Measurements from ENCODE around the gene SLC2A6. TPM values are rescaled to one million over a fixed set of nuclear protein-coding genes. Genes with fewer than 3 reads are reported as not detected.

Gene SLC2A6
- total and polyA plus RNA-seq, 10 of the 15 experiments (the other 5 are each of a cell fraction or from before 2014, with no cell fraction given) = 1.1 to 37.9 (median 18.3) TPM

DNA sequence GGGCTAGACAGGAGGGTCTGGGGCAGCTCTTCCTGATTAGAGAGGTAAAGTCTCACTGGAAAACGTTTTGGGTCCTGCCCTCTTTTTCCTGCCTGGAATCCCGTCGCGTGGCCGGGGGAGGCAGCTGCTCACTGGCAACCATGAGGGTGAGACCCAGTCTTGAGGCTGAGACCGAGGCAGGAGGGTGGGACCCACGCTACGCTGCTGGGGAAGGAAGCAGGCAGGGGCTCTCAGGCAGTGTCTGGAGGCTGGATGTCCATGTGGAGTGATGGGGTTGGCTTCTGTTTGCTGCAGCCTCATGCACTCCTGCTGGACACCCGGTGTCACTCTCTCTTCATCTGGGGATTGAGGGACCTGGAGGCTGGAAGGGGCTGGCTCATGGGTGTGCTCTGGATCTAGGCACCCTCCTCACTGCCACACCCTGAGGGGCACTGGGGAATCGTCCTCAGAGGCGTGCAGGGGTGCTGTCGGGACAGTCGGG is 11.3 kb upstream of the SLC2A6 start:
- ChIA-PET SMC1A (ENCODE audit: uncharacterized antibody, unreplicated experiment) (no interaction called here), POLR2A (interaction anchor here (0.6 kb wide), 1 partner anchor 698 kb away, joined by 10 read pairs; no protein-coding TSS in a partner anchor), RAD21 (ENCODE audit: unreplicated experiment) (no interaction called here), CTCF (interaction anchor here (7.7 kb wide), 1 partner anchor 303 kb away, joined by 61 read pairs; no protein-coding TSS in a partner anchor)
- Histone ChIP-seq H3K4me3 (no peak overlapping the region), H3K79me2 (ENCODE audit: control insufficient read depth, insufficient read depth, low read length) (no peaks in the 10 kb centered on the region), H4K20me1 (ENCODE audit: control insufficient read depth, insufficient read depth) (no peaks in the 10 kb centered on the region), H3K27me3 (replicated peaks in 1 of 2; ENCODE audit: control insufficient read depth in 2 of 2, insufficient read depth in 2 of 2, low read length in 1 of 2) (no peaks in the 10 kb centered on the region; a peak in 3 of 4 replicates), H3K9ac (ENCODE audit: control insufficient read depth, insufficient read depth, low read length) (no peak overlapping the region), H3K4me2 (ENCODE audit: control insufficient read depth, insufficient read depth) (no peak overlapping the region), H3K4me1 (ENCODE audit: control insufficient read depth, insufficient read depth, low read length) (peaks cover 3% of the 10 kb centered on the region), H3K27ac (ENCODE audit: control insufficient read depth, insufficient read depth) (no peak overlapping the region), H3K9me3 (replicated peaks; ENCODE audit: control insufficient read depth, insufficient read depth, low read length) (no peaks in the 10 kb centered on the region), H2AFZ (ENCODE audit: control insufficient read depth, low read depth, low read length) (no peak overlapping the region), H3K36me3 (ENCODE audit: control insufficient read depth in 2 of 2, insufficient read depth in 2 of 2, low read length in 1 of 2) (no peaks in the 10 kb centered on the region)
- DNase-seq (ENCODE audit: low read depth, low spot score) (no peak), ATAC-seq (no peak), FAIRE-seq (no peak)
- intact Hi-C loops (cut with micrococcal nuclease; ENCODE audit: unreplicated experiment) = no loop called here
- TF ChIP-seq, protein P1, sequence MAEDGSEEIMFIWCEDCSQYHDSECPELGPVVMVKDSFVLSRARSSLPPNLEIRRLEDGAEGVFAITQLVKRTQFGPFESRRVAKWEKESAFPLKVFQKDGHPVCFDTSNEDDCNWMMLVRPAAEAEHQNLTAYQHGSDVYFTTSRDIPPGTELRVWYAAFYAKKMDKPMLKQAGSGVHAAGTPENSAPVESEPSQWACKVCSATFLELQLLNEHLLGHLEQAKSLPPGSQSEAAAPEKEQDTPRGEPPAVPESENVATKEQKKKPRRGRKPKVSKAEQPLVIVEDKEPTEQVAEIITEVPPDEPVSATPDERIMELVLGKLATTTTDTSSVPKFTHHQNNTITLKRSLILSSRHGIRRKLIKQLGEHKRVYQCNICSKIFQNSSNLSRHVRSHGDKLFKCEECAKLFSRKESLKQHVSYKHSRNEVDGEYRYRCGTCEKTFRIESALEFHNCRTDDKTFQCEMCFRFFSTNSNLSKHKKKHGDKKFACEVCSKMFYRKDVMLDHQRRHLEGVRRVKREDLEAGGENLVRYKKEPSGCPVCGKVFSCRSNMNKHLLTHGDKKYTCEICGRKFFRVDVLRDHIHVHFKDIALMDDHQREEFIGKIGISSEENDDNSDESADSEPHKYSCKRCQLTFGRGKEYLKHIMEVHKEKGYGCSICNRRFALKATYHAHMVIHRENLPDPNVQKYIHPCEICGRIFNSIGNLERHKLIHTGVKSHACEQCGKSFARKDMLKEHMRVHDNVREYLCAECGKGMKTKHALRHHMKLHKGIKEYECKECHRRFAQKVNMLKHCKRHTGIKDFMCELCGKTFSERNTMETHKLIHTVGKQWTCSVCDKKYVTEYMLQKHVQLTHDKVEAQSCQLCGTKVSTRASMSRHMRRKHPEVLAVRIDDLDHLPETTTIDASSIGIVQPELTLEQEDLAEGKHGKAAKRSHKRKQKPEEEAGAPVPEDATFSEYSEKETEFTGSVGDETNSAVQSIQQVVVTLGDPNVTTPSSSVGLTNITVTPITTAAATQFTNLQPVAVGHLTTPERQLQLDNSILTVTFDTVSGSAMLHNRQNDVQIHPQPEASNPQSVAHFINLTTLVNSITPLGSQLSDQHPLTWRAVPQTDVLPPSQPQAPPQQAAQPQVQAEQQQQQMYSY (CRISPR knock-in tag; IDR thresholded peaks at IDR 0.05) = no peak
- no peak for TF ChIP-seq TARDBP (IDR thresholded peaks at IDR 0.05; ENCODE audit: borderline replicate concordance)
- no peak for TF ChIP-seq E2F4 (IDR thresholded peaks at IDR 0.05; ENCODE audit: low read depth, low read length)
- no peak for TF ChIP-seq TCF3 (IDR thresholded peaks at IDR 0.05; ENCODE audit: borderline replicate concordance, insufficient read depth, low read depth, low read length)
- no peak for TF ChIP-seq RAD21 (IDR thresholded peaks at IDR 0.05; ENCODE audit: insufficient read depth, low read depth, low read length)
- TF ChIP-seq MTA3 (IDR thresholded peaks at IDR 0.05; ENCODE audit: borderline replicate concordance, low read length) = no peak
- TF ChIP-seq ZNF687 (IDR thresholded peaks at IDR 0.05) = no peak
- TF ChIP-seq FOXK2 (IDR thresholded peaks at IDR 0.05) = no peak
- TF ChIP-seq BACH1 (IDR thresholded peaks at IDR 0.05; ENCODE audit: borderline replicate concordance) = no peak
- in situ Hi-C loops (cut with MboI) = no loop called here
- 14% methylated on average over 12 of the region's 13 CpGs for WGBS (ENCODE audit: insufficient coverage, insufficient replicate concordance, low lambda C conversion rate, missing lambda C conversion rate)
- BruUV-seq (replicated peaks) = no TSS peak
